GM13976 (cell line): Measurements from ENCODE around the gene CDK3.
"Not testable (repeated sequence)": the region's sequence is repeated elsewhere in the genome, so short reads cannot be mapped to it uniquely, and the experiment has no call there.

Experiments
- DNase-seq: peaks from one replicate; pipeline ENCODE4 v3.0.0; 2012; ENCODE audit warnings: low spot score
- CTCF ChIP-seq: IDR thresholded peaks from 2 replicates; pipeline ENCODE4 v1.5.1; 2012; ENCODE audit warnings: borderline replicate concordance, mild to moderate bottlenecking; ENCODE audit not compliant: insufficient read depth; ENCODE audit errors: extremely low read depth, missing control alignments, control extremely low read depth
- in situ Hi-C: fragments of 300-500 bp; cut with MboI; formaldehyde crosslinking; loops from one replicate; pipeline ENCODE4 v1.12.0; 2022; ENCODE audit warnings: low sequenced_read_pairs, mixed read lengths, inconsistent platforms; ENCODE audit not compliant: unreplicated experiment

The CDK3 gene

GRCh38 chr17:76000755-76001521 is at the start of gene CDK3:
TSS of gene CDK3 (plus strand) at chr17:76000855. CDS start at chr17:76001426, 571 bp downstream.
- in situ Hi-C loops, result loop anchor here (10.0 kb wide), 1 partner anchor 294 kb away; no protein-coding TSS in a partner anchor
- no peak for DNase-seq
- TF ChIP-seq CTCF, result no peak

- TF ChIP-seq CTCF, result no peak
- in situ Hi-C loops, result no loop called here
Measured at GRCh38 chr17:75950855-75951554, 49.6 kb upstream of the CDK3 start.

DNA sequence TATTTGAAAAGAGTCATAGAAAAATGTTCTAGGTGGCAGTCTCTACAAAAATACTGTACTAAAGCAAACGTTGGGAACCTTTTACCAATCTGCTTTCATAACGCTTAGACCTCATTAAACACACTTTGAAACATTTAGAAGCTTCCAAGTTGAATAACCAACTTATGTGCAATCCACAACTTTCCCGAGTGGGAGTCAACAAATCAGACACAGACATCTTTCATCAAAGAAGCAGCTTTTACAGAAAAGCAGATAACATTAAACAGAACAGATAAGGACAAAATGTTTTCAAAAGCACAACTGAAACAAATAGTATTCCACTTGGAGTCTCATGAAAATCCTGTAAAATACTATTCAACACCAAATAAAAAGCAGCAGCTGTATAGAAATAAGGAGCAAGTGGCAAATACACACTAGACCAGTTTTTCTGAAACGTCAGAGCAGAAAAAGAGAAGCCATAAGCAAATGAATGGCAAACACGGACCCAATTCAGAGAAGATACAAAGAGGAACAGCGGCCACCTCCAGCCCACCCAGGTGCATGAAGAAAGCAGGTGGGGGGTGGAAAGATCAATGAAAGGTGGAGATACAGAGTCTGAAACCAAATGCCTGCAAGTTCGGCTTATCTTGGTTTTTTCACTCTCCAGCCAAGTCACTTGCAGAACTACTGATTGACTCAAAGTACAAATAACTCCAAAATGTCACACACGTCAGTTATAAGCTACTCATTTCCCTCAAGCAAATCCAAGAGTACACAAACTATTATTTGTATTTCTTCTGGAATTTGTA is 41.4 kb upstream of the CDK3 start:
- in situ Hi-C loops, result no loop called here
- TF ChIP-seq CTCF, result no peak
- DNase-seq, result no peak

More at GRCh38 chr17:75950855-75951554, 49.6 kb upstream of the CDK3 start:
- no peak for DNase-seq

DNA sequence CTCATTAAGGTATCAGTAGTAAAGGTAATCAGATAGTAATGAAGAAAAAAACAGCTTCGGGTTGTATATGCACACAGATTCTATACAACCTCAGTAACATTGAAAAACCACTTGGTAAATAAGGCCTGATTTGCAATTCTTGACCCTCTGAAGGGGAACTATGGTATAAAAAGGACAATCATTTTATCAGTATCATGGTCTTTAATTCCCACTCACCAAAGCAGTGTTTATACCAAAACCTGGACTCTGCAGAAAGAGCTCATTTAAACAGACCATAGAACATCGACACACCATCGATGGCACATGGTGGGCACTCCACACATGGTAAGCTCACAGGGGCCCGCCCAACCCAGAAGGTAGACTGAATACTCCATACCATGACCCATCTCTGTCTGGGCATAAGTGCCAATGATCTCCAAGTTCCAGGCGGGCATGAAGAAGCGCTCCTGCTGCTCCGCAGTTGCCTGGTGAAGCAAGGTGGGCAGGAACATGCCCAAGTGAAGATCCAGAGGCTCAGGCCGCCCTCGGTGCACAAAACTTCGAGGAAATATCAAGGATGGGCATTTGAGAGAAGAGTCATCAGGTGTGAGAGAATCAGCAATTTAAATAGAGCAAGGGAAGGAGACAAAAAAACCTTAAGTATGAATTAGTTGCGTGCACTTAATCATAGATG is 40.7 kb upstream of the CDK3 start:
- TF ChIP-seq CTCF, result no peak
- no peak for DNase-seq
- in situ Hi-C loops, result no loop called here

GRCh38 chr17:75965468-75965867 is 35.2 kb upstream of the CDK3 start:
- in situ Hi-C loops, result no loop called here
- no peak for DNase-seq
- no peak for TF ChIP-seq CTCF

DNA sequence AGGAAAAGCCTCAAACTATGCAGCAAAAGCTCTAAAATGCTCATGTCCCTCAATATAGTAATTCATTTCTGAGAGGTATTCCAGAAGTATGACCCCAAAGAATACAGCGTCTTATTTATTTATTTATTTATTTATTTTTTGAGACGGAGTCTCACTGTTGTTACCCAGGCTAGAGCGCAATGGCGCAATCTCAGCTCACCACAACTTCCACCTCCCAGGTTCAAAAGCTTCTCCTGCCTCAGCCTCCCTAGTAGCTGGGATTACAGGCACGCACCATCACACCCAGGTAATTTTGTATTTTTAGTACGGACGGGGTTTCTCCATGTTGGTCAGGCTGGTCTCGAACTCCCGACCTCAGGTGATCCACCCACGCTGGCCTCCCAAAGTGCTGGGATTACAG is 31.6 kb upstream of the CDK3 start:
- DNase-seq, in situ Hi-C loops: not testable (repeated sequence)
